H1 (cell line): ENCODE data around the gene PTPA.

Experiments used
- CBX8 ChIP-seq: fragments of 300-800, 300-1000 bp; sonication (generic); IDR thresholded peaks from 2 replicates; pipeline ENCODE4 v1.7.1; 2016; ENCODE audit warnings: low read depth, low read length, borderline replicate concordance
- CHD1 ChIP-seq: IDR thresholded peaks from 2 replicates; pipeline ENCODE4 v1.6.1; 2012; ENCODE audit warnings: low read depth, low read length, improper control_type of control experiment
- CREB1 ChIP-seq: IDR thresholded peaks from 2 replicates; pipeline ENCODE4 v1.6.1; 2012; ENCODE audit warnings: inconsistent platforms
- EGR1 ChIP-seq: IDR thresholded peaks from 2 replicates; pipeline ENCODE4 v1.6.1; 2011; ENCODE audit warnings: low read depth, low read length, borderline replicate concordance
- EZH2 ChIP-seq: fragments of 200-600 bp; sonication (generic); IDR thresholded peaks from 2 replicates; pipeline ENCODE4 v1.7.1; 2012; ENCODE audit warnings: low read depth, mild to moderate bottlenecking, moderate library complexity, low read length, inconsistent platforms; ENCODE audit not compliant: severe bottlenecking
- NRF1 ChIP-seq: IDR thresholded peaks from 2 replicates; pipeline ENCODE4 v1.6.1; 2011; ENCODE audit warnings: mild to moderate bottlenecking, low read depth, low read length, improper control_type of control experiment
- POLR2A ChIP-seq, 2 experiments: IDR thresholded peaks; 1 replicate in 1 of 2; 2 replicates in 1 of 2; pipeline ENCODE4 v1.6.1; 2011; ENCODE audit warnings: low read depth in 2 of 2, low read length in 2 of 2, mild to moderate bottlenecking in 2 of 2; ENCODE audit errors: control extremely low read depth in 1 of 2
- RAD21 ChIP-seq, 2 experiments: IDR thresholded peaks in 1 of 2; conservative IDR thresholded peaks in 1 of 2; 2 replicates each; pipeline ENCODE4 v1.6.1; 2011; ENCODE audit warnings: low read depth in 2 of 2, low read length in 2 of 2, improper control_type of control experiment in 1 of 2, inconsistent platforms in 1 of 2, mild to moderate bottlenecking in 1 of 2, moderate library complexity in 1 of 2
- SAP30 ChIP-seq: fragments of 300-600 bp; sonication (generic); IDR thresholded peaks from 2 replicates; pipeline ENCODE4 v1.7.1; 2012; ENCODE audit warnings: low read length, moderate library complexity, mild to moderate bottlenecking, inconsistent platforms; ENCODE audit not compliant: insufficient read depth, insufficient replicate concordance
- SUZ12 ChIP-seq: fragments of 200-600 bp; sonication (generic); IDR thresholded peaks from 2 replicates; pipeline ENCODE4 v1.6.1; 2012; ENCODE audit warnings: mild to moderate bottlenecking, inconsistent platforms, low read length, moderate library complexity, mixed read lengths
- TAF1 ChIP-seq: IDR thresholded peaks from 2 replicates; pipeline ENCODE4 v1.6.1; 2011; ENCODE audit warnings: mild to moderate bottlenecking, low read depth, low read length
- TF ChIP-seq, protein P1 (sequence below), 3 experiments: IDR thresholded peaks; 1 replicate in 2 of 3; 2 replicates in 1 of 3; pipeline versions ENCODE4 v1.5.1 to v1.6.1; 2011; ENCODE audit warnings: low read length in 3 of 3, mild to moderate bottlenecking in 3 of 3, inconsistent platforms in 2 of 3, low read depth in 1 of 3, moderate library complexity in 1 of 3; ENCODE audit not compliant: insufficient read depth in 1 of 3; ENCODE audit errors: control extremely low read depth in 1 of 3
- TF ChIP-seq, protein P2 (sequence below): IDR thresholded peaks from 2 replicates; pipeline ENCODE4 v1.6.1; 2012; ENCODE audit warnings: inconsistent platforms
- TF ChIP-seq, protein P3 (sequence below): IDR thresholded peaks from 2 replicates; pipeline ENCODE4 v1.6.1; 2011; ENCODE audit warnings: low read length, improper control_type of control experiment

DNA sequence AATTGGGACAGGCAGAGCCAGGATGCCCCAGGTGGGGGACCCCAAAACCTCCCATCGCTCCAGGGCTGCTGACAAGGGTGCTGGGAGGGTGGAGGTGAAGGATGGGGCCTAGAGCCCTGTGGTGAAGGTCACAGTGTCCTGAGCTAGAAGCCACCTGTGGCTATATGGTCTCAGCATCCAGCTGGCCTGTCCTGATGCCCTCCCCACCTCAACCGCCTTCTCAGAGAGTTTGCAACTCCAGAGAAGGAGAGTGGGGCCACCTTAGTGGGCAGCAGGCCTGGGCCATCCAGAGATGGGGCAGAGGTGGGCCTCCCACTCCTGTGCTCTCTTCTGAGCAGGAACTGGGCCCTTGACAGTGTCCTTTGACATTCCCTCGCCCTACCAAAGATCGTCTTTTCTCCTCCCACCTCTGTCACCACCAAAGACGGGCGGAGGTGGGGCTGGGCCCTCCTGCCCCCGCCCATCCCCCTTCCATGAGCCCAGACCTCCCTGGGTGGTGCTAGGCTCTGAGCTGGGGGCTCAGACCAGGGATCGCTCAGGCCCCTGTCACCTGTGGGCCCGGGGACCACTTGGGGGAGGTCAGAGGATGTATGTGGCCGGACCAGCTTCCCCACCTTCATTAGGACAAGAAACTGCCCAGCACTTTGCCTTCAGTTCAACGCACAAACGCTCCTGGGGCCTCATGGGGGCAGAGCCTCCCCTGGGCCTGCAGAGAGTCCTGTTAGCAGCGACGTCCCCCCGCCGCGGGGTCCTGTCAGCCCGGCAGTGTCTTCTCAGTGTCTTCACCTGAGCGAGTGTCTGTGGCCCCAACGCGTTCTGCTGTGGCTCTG is 40.3 kb upstream of the PTPA start:
- TF ChIP-seq CBX8 = no peak
- TF ChIP-seq, protein P1, sequence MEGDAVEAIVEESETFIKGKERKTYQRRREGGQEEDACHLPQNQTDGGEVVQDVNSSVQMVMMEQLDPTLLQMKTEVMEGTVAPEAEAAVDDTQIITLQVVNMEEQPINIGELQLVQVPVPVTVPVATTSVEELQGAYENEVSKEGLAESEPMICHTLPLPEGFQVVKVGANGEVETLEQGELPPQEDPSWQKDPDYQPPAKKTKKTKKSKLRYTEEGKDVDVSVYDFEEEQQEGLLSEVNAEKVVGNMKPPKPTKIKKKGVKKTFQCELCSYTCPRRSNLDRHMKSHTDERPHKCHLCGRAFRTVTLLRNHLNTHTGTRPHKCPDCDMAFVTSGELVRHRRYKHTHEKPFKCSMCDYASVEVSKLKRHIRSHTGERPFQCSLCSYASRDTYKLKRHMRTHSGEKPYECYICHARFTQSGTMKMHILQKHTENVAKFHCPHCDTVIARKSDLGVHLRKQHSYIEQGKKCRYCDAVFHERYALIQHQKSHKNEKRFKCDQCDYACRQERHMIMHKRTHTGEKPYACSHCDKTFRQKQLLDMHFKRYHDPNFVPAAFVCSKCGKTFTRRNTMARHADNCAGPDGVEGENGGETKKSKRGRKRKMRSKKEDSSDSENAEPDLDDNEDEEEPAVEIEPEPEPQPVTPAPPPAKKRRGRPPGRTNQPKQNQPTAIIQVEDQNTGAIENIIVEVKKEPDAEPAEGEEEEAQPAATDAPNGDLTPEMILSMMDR (IDR thresholded peaks at IDR 0.05; ENCODE audit: control extremely low read depth in 1 of 3, insufficient read depth in 1 of 3, low read depth in 1 of 3, low read length in 3 of 3) = no peak
- TF ChIP-seq RAD21 (IDR thresholded peaks at IDR 0.05 in 1 of 2, conservative IDR thresholded peaks at IDR 0.05 in 1 of 2; ENCODE audit: low read depth in 2 of 2, low read length in 2 of 2) = no peak
- TF ChIP-seq, protein P2, sequence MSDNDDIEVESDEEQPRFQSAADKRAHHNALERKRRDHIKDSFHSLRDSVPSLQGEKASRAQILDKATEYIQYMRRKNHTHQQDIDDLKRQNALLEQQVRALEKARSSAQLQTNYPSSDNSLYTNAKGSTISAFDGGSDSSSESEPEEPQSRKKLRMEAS = no peak
- TF ChIP-seq POLR2A (IDR thresholded peaks at IDR 0.05; ENCODE audit: control extremely low read depth in 1 of 2, low read depth in 2 of 2, low read length in 2 of 2) = 0 out of 3 replicates have a peak, but pooled peaks of 1 of the 2 experiments have one; percentile 22
- no peak for TF ChIP-seq NRF1
- no peak for TF ChIP-seq EZH2
- TF ChIP-seq EGR1 = no peak
- no peak for TF ChIP-seq TAF1
- no peak for TF ChIP-seq SAP30
- TF ChIP-seq SUZ12 = no peak
- TF ChIP-seq, protein P3, sequence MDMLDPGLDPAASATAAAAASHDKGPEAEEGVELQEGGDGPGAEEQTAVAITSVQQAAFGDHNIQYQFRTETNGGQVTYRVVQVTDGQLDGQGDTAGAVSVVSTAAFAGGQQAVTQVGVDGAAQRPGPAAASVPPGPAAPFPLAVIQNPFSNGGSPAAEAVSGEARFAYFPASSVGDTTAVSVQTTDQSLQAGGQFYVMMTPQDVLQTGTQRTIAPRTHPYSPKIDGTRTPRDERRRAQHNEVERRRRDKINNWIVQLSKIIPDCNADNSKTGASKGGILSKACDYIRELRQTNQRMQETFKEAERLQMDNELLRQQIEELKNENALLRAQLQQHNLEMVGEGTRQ = no peak
- no peak for TF ChIP-seq CREB1
- TF ChIP-seq CHD1 = no peak
